K562 (cell line): ENCODE results near the gene HARS1. TPM values are rescaled to one million over a fixed set of nuclear protein-coding genes. Genes with fewer than 3 reads are reported as not detected.

Experiments
- CBX1 ChIP-seq: sonication (generic); IDR thresholded peaks from 2 replicates; pipeline ENCODE4 v1.6.1; 2016; ENCODE audit warnings: antibody characterized with exemption, low read depth, mild to moderate bottlenecking
- GMEB1 ChIP-seq: fragments of 250-450 bp; sonication (Bioruptor Pico); IDR thresholded peaks from 2 replicates; pipeline ENCODE4 v1.4.0; 2020; ENCODE audit warnings: mild to moderate bottlenecking
- KAT8 ChIP-seq: fragments of 450-650 bp; IDR thresholded peaks from 2 replicates; pipeline ENCODE4 v1.6.1; 2016; ENCODE audit warnings: low read depth, mild to moderate bottlenecking
- KDM4B ChIP-seq, 2 experiments: fragments of 450-650 bp in 1 of 2; sonication (generic) in 1 of 2; IDR thresholded peaks; 2 replicates each; pipeline ENCODE4 v1.6.1; 2016 to 2017; ENCODE audit warnings: borderline replicate concordance in 2 of 2, antibody characterized with exemption in 1 of 2, low read depth in 1 of 2, mild to moderate bottlenecking in 1 of 2
- KDM5B ChIP-seq: fragments of 200-600 bp; sonication (generic); IDR thresholded peaks from 2 replicates; pipeline ENCODE4 v1.6.1; 2012; ENCODE audit warnings: low read depth, mild to moderate bottlenecking, moderate library complexity, low read length, control low read depth, inconsistent platforms; ENCODE audit not compliant: insufficient replicate concordance
- NFE2L1 ChIP-seq: fragments of 450-650 bp; IDR thresholded peaks from 2 replicates; pipeline ENCODE4 v1.6.1; 2016; ENCODE audit warnings: missing genetic modification characterization, low read depth, mild to moderate bottlenecking, missing compliant biosample characterization, moderate library complexity, borderline replicate concordance
- NFYB ChIP-seq: IDR thresholded peaks from 2 replicates; pipeline ENCODE4 v1.6.1; 2011; ENCODE audit warnings: mild to moderate bottlenecking, moderate library complexity; ENCODE audit not compliant: insufficient read length; ENCODE audit errors: extremely low read depth
- PHB ChIP-seq: fragments of 250-450 bp; sonication (Bioruptor Pico); IDR thresholded peaks from 2 replicates; pipeline ENCODE4 v1.5.0; 2021
- POLR2A ChIP-seq: fragments of 450-650 bp; conservative IDR thresholded peaks from 2 replicates; pipeline ENCODE4 v1.6.1; 2016
- SMAD3 ChIP-seq: fragments of 450-650 bp; formaldehyde crosslinking; conservative IDR thresholded peaks from 2 replicates; pipeline ENCODE4 v1.4.0; 2020; ENCODE audit warnings: mild to moderate bottlenecking
- USF1 ChIP-seq: sonication (generic); formaldehyde crosslinking; IDR thresholded peaks from 2 replicates; pipeline ENCODE4 v1.9.0; 2022; ENCODE audit warnings: mild to moderate bottlenecking, missing genetic modification reagents
- ZNF133 ChIP-seq: fragments of 250-450 bp; sonication (Bioruptor Pico); IDR thresholded peaks from 2 replicates; pipeline ENCODE4 v1.4.0; 2020; ENCODE audit warnings: mild to moderate bottlenecking
- ZNF175 ChIP-seq: fragments of 200-800 bp; sonication (Bioruptor generic); IDR thresholded peaks from 2 replicates; pipeline ENCODE4 v1.6.1; 2016; ENCODE audit warnings: low read depth, mild to moderate bottlenecking, missing genetic modification characterization, missing compliant biosample characterization
- ZNF212 ChIP-seq: fragments of 450-650 bp; formaldehyde crosslinking; IDR thresholded peaks from 2 replicates; pipeline ENCODE4 v1.4.0; 2020; ENCODE audit warnings: mild to moderate bottlenecking
- ZNF23 ChIP-seq: fragments of 250-450 bp; sonication (Bioruptor Pico); IDR thresholded peaks from 2 replicates; pipeline ENCODE4 v1.4.0; 2020; ENCODE audit warnings: mild to moderate bottlenecking
- ZNF695 ChIP-seq: fragments of 450-650 bp; formaldehyde crosslinking; IDR thresholded peaks from 2 replicates; pipeline ENCODE4 v1.4.0; 2020; ENCODE audit warnings: mild to moderate bottlenecking, moderate library complexity
- polyA plus RNA-seq, 8 experiments: library from polyadenylated mRNA; depleted of rRNA in 4 of 8; stranded (reverse) in 5 of 8; unstranded in 3 of 8; fragments of >200 nt; fragmentation: Nextera tagmentation in 2 of 8; fragmentation: Illumina TruSeq in 1 of 8; extraction: Ambion mirVana in 2 of 8; extraction: Trizol in 1 of 8; gene quantifications; 2 replicates each; pipeline versions ENCODE4 v1.2.1 to v1.2.3, GENCODE V29; 2011 to 2014; ENCODE audit warnings: inconsistent platforms in 1 of 8, missing spikeins in 1 of 8
- total RNA-seq, 7 experiments: library from RNA; depleted of rRNA in 6 of 7; stranded (reverse); fragments of >200 nt in 6 of 7; fragmentation: Illumina TruSeq in 2 of 7; extraction: Trizol in 2 of 7; gene quantifications; 2 replicates each; pipeline versions ENCODE4 v1.2.1 to v1.2.3, GENCODE V29; 2011 to 2021; ENCODE audit warnings: low replicate concordance in 1 of 7
- TF ChIP-seq, protein P1 (sequence below): sonication (generic); formaldehyde crosslinking; IDR thresholded peaks from 2 replicates; pipeline ENCODE4 v1.8.0; 2023; ENCODE audit warnings: mild to moderate bottlenecking, missing genetic modification reagents
- TF ChIP-seq, protein P2 (sequence below): fragments of 250-450 bp; sonication (Bioruptor Pico); IDR thresholded peaks from 2 replicates; pipeline ENCODE4 v1.8.0; 2021; ENCODE audit warnings: moderate library complexity, mild to moderate bottlenecking, inconsistent platforms

Gene HARS1
- total and polyA plus RNA-seq, 9 of the 15 experiments (the other 6 are each of a cell fraction or from before 2014, with no cell fraction given) = 13.5 to 88.5 (median 75.2) TPM

DNA sequence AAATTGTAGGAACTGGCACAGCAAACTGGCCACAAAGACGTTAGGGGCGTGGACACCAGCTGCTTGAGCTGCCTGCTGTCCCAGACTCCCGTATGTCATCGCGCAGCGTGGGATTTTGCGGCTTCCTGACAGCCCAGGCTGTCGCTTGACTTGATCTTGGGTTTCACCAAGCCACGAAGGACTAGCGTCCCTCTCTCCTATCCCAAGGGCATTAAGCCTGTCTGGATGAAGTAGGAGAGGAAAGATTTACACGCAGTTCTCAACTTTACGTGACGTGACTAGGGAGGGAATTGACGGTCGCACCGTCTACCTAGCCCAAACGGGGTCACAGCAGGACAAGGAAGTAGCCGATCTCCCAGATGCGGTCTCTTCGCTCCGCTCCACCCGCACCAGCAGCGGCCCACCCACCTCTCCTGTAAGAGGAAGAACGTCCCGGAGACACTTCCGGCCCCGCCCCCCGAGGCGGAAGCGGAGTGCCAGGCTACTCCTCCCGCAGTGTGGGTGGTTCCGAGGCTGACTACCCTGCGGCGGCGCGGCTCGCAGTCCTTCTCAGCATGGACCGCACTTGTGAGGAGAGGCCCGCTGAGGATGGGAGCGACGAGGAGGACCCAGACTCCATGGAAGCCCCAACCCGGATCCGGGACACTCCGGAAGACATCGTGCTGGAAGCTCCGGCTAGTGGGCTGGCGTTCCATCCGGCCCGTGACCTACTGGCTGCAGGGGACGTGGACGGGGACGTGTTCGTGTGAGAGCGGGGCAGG lies 26.6 kb downstream of the HARS1 start, which contains the start of gene WDR55 (continued):
- TF ChIP-seq USF1 (CRISPR knock-in tag) (peak; percentile 42; the same call in 1 of the 2 replicates), ZNF212 (CRISPR knock-in tag) (peak; percentile 55; the same call in 1 of the 2 replicates), ZNF695 (CRISPR knock-in tag) (no peak), GMEB1 (CRISPR knock-in tag) (peak; percentile 62), CBX1 (no peak; the same call in 1 of the 2 replicates), KAT8 (no peak), POLR2A (peak; percentile 92), KDM4B (IDR thresholded peaks at IDR 0.05; ENCODE audit: borderline replicate concordance in 2 of 2, low read depth in 1 of 2) (peak in 1 of 2 experiments; percentile 93; a peak in 1 of 4 replicates), ZNF175 (CRISPR knock-in tag) (no peak), ZNF23 (0 out of 2 replicates have a peak, but pooled peaks have one; percentile 69), PHB (CRISPR knock-in tag) (no peak), KDM5B (peak; percentile 94), SMAD3 (CRISPR knock-in tag) (no peak), NFYB (no peak), NFE2L1 (tag) (no peak), ZNF133 (CRISPR knock-in tag) (no peak)
- TF ChIP-seq, protein P1, sequence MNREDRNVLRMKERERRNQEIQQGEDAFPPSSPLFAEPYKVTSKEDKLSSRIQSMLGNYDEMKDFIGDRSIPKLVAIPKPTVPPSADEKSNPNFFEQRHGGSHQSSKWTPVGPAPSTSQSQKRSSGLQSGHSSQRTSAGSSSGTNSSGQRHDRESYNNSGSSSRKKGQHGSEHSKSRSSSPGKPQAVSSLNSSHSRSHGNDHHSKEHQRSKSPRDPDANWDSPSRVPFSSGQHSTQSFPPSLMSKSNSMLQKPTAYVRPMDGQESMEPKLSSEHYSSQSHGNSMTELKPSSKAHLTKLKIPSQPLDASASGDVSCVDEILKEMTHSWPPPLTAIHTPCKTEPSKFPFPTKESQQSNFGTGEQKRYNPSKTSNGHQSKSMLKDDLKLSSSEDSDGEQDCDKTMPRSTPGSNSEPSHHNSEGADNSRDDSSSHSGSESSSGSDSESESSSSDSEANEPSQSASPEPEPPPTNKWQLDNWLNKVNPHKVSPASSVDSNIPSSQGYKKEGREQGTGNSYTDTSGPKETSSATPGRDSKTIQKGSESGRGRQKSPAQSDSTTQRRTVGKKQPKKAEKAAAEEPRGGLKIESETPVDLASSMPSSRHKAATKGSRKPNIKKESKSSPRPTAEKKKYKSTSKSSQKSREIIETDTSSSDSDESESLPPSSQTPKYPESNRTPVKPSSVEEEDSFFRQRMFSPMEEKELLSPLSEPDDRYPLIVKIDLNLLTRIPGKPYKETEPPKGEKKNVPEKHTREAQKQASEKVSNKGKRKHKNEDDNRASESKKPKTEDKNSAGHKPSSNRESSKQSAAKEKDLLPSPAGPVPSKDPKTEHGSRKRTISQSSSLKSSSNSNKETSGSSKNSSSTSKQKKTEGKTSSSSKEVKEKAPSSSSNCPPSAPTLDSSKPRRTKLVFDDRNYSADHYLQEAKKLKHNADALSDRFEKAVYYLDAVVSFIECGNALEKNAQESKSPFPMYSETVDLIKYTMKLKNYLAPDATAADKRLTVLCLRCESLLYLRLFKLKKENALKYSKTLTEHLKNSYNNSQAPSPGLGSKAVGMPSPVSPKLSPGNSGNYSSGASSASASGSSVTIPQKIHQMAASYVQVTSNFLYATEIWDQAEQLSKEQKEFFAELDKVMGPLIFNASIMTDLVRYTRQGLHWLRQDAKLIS (CRISPR knock-in tag) = no peak; the same call in 1 of the 2 replicates
- TF ChIP-seq, protein P2, sequence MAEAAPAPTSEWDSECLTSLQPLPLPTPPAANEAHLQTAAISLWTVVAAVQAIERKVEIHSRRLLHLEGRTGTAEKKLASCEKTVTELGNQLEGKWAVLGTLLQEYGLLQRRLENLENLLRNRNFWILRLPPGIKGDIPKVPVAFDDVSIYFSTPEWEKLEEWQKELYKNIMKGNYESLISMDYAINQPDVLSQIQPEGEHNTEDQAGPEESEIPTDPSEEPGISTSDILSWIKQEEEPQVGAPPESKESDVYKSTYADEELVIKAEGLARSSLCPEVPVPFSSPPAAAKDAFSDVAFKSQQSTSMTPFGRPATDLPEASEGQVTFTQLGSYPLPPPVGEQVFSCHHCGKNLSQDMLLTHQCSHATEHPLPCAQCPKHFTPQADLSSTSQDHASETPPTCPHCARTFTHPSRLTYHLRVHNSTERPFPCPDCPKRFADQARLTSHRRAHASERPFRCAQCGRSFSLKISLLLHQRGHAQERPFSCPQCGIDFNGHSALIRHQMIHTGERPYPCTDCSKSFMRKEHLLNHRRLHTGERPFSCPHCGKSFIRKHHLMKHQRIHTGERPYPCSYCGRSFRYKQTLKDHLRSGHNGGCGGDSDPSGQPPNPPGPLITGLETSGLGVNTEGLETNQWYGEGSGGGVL = no peak
